Hematopoietic multipotent progenitor cell treated with erythropoietin and hydrocortisone succinate and interleukin-3 and kit ligand, for 8 days (in vitro differentiated cells): Measurements from ENCODE around the gene MAGIX.
"Not testable (repeated sequence)": the region's sequence is repeated elsewhere in the genome, so short reads cannot be mapped to it uniquely, and the experiment has no call there.

Source experiments
- DNase-seq: peaks from one replicate; pipeline ENCODE4 v3.0.0-alpha.2; 2015

Gene MAGIX

GRCh38 chrX:49162620-49163019 lies at the start of gene MAGIX:
Gene MAGIX (plus strand): TSS chrX:49162758. CDS start chrX:49162890, 132 bp downstream.
- no peak for DNase-seq

DNA sequence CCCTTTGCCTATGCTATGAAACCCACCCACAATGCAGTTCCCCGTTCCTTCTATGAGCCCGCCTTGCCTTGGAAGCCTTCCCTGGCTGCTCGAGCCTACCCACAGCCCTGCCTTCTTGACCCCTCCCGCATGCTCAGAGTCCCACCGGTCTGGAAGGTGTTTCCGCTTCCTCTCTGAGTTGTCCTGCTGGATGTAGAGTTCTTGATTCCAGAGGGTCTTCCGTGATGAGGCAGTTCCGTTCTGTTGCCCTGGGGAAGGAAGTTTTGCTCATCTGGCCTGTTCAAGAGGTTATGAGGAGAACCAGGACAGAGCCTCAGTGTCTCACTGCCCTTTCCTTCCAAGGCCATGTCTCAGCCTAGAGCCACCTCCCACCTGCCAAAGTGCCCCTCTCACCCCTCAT lies 46.5 kb upstream of the MAGIX start:
- no peak for DNase-seq

DNA sequence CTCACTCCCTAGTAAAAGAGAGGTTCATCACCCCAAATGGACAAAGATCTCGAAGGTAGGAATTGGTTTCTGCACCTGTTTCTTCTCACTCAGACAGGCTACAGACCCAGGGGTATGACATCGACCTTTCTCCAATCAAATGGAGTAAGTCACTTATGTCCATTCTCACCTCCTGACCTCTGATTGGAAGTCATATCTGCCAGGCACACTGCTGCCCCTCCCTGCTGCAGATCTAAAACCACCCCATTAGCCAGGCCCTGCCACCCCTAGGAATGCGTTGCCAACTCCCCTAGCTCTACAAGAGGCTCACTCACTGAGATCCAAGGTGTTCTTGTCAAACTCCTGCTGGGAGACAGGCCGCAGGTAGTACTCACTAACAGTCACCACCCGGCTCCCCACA lies 45.8 kb upstream of the MAGIX start:
- DNase-seq: peak; percentile 50

GRCh38 chrX:49117581-49117980 lies 45.0 kb upstream of the MAGIX start:
- peak; percentile 57 for DNase-seq

- peak; percentile 23 for DNase-seq
These were observed 42.5 kb upstream of the MAGIX start for GRCh38 chrX:49120091-49120490.

- DNase-seq: no peak
These were observed 40.1 kb upstream of the MAGIX start for GRCh38 chrX:49122499-49122898.

- not testable (repeated sequence) for DNase-seq
These were observed 34.8 kb upstream of the MAGIX start for GRCh38 chrX:49127742-49128258.

DNA sequence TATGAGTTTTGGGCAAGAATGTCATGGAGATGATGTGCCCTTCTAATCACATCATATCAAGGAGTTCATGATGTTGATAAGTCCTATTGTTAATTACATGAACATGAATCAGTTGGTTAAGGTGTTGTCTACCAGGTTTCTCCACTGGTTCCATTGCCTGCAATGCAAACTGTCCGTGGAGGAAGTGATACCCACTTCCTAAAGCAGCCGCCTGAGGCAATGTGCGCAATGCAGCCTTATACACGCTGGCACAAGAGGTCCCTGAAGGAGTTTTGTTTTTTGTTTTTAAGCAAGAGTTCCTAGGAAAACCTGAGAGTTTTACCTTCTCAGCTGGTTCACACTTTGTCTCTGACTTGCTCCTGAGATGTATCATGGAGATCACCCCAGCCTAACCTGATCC lies 33.1 kb upstream of the MAGIX start:
- DNase-seq: no peak

- DNase-seq: not testable (repeated sequence)
These were observed 30.3 kb upstream of the MAGIX start for GRCh38 chrX:49132275-49132674.

DNA sequence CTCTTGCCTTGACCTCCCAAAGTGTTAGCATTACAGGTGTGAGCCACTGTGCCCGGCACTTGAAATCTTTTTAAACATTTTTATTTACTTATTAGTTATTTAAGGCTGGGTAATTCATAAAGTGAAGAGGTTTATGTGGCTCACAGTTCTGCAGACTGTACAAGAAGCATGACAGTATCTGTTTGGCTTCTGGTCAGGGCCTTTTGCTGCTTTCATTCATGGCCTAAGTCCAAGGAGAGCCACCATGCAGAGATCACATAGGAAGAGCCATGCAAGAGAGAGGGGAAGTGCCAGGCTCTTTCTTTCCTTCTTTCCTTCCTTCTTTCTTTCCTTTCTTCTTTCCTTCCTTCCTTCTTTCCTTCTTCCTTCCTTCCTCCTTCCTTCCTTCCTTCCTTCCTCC lies 28.8 kb upstream of the MAGIX start:
- DNase-seq: no peak

DNA sequence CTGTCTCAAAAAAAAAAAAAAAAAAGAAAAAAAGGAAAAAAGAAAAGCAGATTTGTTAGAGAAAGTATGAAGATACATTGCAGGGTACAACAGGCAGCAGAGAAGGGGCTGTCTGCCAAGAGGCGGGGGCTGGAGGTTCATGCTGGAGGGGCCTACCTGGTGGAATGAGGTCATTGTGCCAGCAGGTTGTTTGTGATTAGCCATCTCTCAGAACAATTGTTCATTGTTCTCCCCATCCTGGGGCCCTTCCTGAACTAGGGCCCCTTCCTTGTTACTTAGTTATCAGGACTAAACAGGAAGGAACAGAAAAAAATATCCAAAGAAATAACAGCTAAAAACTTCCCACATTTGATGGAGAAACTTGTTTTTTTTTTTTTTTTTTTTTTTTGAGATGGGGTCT lies 25.1 kb upstream of the MAGIX start:
- DNase-seq: no peak

GRCh38 chrX:49139713-49140112 lies 22.8 kb upstream of the MAGIX start:
- DNase-seq: no peak

DNA sequence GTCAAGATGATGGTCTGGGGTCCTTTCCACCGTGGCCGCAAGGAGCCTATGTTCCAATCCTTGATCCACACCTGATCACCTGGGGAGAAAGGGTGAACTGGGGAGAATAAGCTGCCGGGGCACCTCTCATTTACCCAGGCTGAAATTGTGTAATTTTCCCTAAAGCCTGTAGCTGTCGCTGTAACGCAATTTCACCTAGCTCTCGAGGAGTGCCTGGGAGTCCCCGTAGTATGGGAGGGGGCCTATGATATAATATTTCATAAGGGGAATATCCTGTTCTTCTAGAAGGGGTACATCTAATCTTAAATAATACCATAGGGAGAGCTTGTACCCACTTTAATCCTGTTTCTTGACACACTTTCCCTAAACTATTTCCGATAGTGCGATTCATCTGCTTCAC lies 20.3 kb upstream of the MAGIX start:
- peak; percentile 52 for DNase-seq

GRCh38 chrX:49143154-49143553 lies 19.4 kb upstream of the MAGIX start:
- DNase-seq: not testable (repeated sequence)

DNA sequence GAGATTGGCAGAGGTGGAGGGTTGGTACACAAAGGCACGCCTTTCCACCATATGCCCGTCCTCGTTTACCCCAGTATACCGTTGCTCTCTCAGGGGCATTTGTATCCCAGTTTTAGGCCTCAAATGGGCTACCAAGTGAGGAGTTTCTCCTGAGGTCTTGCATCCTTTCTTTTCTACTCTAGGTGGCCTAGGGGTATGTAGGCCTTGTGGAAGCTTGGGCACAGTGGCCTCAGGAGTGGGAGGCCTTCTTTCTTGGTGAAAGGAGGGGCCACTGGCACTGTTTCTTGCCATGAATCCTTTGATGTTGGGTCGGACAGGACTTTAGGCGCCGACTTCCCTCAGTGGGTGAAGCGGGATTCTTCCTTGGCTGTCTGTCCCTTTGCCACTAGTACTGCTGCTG lies 15.3 kb upstream of the MAGIX start:
- peak; percentile 63 for DNase-seq

GRCh38 chrX:49147936-49148335 lies 14.6 kb upstream of the MAGIX start:
- DNase-seq: peak; percentile 42

- DNase-seq: peak; percentile 90
These were observed 14.0 kb upstream of the MAGIX start for GRCh38 chrX:49148390-49149100.

GRCh38 chrX:49149291-49149690 lies 13.3 kb upstream of the MAGIX start:
- DNase-seq: not testable (repeated sequence)

- no peak for DNase-seq
These were observed 9.1 kb upstream of the MAGIX start for GRCh38 chrX:49153467-49153866.

DNA sequence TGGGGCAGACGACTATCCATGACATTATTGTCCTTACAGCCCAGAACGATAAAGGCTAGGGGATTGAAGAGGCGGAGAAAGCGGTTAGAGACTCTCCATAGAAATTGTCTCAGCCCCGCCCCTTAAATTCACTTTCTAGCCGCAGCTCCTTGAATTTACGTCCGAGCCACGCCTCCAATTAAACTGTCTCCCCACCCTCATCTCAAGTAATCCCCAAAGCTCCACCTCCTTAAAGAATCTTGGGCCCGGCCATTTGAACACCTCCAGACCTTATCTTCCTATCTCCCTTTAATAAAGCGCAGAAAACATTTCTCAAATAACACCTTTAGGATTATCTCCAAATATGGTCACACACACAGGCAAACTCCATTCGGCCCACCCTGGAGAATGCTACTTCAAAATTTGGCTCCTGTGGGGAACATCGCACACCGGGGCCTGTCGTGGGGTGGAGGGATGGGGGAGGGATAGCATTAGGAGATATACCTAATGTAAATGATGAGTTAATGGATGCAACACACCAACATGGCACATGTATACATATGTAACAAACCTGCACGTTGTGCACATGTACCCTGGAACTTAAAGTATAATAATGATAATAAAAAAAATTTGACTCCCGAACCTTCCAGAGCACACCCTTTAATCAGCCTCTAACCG lies 7.2 kb upstream of the MAGIX start:
- DNase-seq: peak; percentile 94

DNA sequence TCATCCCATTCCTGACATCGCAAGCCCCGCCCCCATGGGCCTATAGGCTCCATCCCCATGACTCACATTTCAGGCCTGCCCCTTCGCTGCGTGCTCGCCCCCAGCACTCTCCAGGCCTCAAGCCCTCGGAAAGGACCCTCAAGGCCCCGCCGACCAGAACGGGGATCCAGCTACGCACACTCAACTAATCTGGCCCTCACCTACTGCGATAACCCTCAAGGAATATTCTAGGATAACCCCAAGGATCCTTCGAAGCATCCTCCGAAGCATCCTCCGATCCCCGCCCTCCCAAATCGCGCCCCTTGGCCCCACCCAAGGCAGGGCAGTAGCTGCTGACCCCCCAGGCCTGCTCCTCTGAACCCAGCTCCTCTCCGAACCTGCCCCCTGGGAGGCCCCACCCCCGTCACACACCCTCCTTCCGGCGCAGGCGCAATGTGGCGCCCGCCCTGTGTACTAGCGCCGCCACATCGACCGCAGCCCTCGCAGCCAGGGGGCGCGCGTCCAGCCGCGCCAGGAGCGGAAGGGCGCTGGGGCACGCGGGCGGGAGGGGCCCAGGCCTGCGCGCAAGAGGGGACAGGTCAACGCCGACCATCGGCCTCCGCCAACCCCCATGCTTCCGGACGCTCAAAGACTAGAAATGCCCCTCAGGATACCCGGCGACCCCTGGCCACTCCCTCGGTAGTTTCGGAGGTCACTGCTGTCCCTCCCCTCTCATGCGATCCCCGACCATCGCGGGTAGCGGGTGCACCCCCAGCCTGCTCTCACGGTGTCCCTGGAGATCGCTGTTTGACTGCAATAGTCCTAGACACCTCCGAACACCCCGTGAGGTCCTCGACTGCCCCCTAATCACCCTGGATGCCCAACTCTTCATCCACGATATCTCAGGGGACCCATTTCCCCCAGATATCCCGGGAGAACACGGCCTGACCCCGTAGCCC lies 6.4 kb upstream of the MAGIX start:
- peak; percentile 93 for DNase-seq

- no peak for DNase-seq
These were observed 5.4 kb upstream of the MAGIX start for GRCh38 chrX:49157194-49157593.

- no peak for DNase-seq
These were observed 1.6 kb upstream of the MAGIX start for GRCh38 chrX:49160908-49161307.
